NCI-H69 (cell line): Measurements from ENCODE around the gene PLAAT4.
"Not testable (repeated sequence)": the region's sequence is repeated elsewhere in the genome, so short reads cannot be mapped to it uniquely, and the experiment has no call there.

Experiments used
- DNase-seq: peaks from one replicate; lab custom pipeline; 2025; lab: John Stamatoyannopoulos, UW

Gene PLAAT4

DNA sequence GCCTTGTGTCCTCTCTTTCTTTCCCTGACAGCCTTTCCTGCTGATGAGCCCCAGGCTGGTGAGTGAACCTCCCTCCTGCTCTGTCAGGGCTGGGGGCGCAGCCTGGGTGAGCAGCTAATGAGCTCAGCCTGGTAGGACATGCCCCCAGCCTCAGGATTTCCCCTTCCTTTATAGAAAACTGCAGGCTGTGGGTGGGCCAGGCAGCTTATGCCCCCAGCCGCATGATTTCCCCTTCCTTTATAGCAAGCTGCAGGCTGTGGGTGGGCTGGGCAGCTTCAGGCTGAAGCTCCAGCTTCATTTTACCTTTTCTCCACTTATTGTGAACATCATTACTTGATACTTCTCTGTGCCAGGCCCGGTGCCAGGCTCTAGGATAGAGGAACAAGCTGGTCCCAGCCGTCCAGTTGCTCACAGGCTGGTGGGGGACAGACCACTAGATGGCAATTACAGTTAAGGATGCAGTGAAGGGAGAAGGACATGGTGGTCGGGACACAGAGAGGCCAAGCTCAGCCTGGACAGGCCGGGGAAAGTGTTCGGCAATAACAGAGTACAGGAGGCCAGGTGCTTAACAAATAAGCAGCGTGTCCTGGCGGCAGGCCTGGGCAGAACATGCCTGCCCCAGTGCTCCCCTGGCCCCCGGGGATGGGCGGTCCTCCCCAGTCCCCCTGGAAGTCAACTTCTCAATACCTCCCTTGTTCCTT is 25.4 kb upstream of the PLAAT4 start:
- no peak for DNase-seq

DNA sequence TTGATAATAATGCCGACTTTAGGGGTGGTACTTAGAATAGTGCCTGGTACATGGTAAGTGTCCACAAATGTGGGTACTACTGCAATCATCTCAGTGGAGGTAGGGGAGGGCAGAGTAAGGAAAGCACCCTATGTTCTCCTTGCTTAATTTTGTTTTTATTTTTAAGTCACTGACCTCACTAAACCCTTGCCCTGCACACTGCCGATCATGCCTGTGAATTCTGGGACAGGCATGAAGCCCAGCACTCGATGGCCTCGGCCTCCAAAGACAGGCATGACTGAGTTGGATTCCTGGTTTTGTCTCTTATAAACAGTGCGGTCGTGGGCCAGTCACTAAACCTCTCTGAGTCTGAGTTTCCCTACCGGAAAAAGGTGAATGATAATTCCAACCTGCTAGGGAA is 23.8 kb upstream of the PLAAT4 start:
- no peak for DNase-seq

DNA sequence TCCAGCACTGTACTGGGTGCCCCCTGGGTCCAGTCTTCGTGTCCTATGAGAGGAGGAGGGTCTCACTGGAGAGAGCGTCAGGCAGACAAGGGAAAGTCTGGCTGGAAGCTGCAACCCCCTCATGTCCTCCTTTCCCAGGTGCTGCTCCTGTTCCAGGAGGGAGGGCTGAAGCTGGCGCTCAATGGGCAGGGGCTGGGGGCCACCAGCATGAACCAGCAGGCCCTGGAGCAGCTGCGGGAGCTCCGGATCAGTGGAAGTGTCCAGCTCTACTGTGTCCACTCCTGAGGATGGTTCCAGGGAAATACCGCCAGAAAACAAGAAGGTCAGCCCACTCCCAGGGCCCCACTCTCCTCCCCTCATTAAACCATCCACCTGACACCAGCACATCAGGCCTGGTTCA is 20.5 kb upstream of the PLAAT4 start:
- no peak for DNase-seq

GRCh38 chr11:63517156-63517555 is 19.5 kb upstream of the PLAAT4 start:
- DNase-seq: no peak

- DNase-seq: no peak
Observed at GRCh38 chr11:63518548-63518947, 18.1 kb upstream of the PLAAT4 start.

DNA sequence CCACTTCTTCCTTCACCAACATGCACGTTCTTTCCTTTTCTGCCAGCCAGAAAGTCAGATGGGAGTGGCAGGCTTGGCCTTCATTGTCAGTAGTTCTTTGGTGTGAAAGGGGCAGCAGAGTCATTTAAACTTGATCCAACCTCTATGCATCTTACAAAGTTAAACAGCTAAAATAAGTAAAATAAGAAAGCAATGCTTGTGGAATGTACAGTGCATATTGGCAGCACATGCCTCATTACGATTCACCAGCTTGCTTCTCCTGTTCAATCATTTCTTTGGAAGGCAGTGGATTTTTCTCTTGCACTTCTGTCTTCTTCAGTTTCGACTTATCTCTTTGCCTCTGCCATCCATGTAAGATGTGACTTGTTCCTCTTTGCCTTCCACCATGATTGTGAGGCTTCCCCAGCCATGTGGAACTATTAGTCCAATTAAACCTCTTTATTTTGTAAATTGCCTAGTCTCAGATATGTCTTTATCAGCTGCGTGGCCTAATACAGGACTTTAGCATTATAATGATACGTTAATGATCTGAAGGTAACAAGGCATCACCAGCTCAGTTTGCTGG is 15.9 kb upstream of the PLAAT4 start:
- no peak for DNase-seq

- no peak for DNase-seq
Observed at GRCh38 chr11:63521896-63522295, 14.7 kb upstream of the PLAAT4 start.

DNA sequence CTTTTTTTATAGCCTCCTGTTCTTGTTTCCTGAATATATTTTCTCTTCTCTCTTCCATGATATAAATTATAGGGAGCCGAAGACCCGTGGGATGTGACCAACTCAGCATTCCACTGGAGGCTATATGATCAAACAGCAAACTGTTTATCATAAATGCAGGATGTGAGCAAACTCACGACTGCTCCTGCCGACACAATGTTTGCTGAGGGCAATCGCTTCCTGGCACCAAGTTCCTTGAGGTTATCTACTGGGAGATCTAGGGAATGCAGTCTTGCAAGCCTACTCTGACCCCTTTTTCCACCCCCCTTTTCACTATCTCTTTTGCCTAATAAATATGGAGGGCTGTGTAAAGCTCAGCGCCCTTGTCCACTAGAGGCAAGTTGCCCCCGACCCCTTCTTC is 13.5 kb upstream of the PLAAT4 start:
- DNase-seq: no peak

GRCh38 chr11:63527667-63528066 is 8.9 kb upstream of the PLAAT4 start:
- DNase-seq: no peak

- DNase-seq: not testable (repeated sequence)
Observed at GRCh38 chr11:63528156-63528555, 8.5 kb upstream of the PLAAT4 start.

- DNase-seq: not testable (repeated sequence)
Observed at GRCh38 chr11:63528729-63529278, 7.8 kb upstream of the PLAAT4 start.

- DNase-seq: not testable (repeated sequence)
Observed at GRCh38 chr11:63529373-63529772, 7.2 kb upstream of the PLAAT4 start.

- DNase-seq: no peak
Observed at GRCh38 chr11:63530021-63530420, 6.6 kb upstream of the PLAAT4 start.

DNA sequence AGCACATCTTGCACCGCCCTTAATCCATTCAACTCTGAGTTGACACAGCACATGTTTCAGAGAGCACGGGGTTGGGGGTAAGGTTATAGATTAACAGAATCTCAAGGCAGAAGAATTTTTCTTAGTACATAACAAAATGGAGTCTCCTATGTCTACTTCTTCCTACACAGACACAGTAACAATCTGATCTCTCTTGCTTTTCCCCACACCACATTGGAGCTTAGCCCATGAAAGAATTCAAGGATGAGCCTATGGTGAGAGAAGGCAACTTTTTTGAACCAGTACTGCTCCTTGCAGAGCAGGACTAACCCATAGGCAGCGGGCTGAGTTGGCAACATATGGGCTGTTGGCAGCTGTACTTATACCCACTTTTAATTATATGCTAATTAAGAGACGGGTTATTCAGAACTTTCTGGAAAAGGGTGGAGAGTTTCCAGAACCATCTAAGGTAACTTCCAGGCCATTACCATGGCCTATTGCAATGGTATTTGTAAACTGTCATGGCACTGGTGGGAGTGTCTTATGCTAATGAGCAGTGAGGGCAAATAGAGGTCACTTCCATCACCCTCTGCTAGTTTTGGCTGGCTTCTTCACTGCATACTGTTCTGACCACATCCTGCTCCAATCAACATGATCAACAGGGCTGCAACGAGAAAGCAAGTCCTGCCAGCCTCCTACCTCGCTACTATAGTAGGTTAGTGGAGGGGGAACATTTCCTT is 5.4 kb upstream of the PLAAT4 start:
- not testable (repeated sequence) for DNase-seq

- DNase-seq: no peak
Observed at GRCh38 chr11:63532117-63532516, 4.5 kb upstream of the PLAAT4 start.

DNA sequence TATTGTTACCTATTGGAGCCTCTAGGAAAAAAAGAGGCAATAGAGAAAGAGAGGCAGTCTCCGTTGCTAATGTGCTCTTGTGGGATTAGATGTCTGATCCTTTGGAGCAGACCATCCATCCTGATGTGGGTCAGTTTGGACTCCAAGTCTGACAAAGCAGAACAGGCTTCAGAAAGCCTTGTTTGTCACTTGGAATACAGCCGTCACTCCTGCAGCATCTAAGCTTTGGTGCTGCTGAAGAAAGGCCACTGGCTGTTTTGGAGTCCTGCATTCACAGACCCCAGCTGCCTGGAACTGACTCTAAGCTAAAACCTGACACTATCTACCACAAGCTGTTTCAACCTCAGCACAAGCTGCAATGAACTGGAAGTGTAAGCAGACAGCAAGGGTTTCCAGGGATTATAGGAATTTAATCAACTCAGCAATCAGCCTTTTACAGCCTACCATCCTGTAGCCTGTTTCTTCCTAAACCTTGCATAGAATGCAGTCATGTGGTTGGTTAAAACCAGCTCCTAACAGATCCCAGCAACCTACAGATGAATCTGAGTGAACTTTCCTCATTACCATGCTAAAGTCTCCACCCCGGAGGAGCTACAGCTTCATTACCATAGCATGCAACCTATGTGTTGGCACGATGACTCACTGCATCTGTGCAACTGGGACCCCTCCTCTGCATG is 3.7 kb upstream of the PLAAT4 start:
- no peak for DNase-seq

DNA sequence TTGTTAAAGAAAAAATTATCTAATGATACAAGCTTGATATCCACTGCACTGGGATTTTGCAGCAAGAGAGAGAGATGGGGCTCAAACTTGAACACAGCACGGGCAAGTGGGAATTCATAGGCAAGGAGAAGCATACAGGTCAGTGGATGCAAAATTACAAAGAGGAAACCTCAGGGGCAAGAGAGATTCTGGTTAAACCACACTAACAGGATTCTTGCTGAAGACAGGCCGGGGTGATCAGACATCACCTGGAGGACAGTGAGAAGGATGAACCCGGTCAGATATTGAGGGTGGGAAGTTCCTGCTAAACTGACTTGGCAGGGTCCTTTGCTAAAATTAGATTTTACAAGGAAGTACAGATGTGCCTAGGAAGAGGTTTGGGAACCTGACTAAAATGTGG is 2.5 kb upstream of the PLAAT4 start:
- no peak for DNase-seq

DNA sequence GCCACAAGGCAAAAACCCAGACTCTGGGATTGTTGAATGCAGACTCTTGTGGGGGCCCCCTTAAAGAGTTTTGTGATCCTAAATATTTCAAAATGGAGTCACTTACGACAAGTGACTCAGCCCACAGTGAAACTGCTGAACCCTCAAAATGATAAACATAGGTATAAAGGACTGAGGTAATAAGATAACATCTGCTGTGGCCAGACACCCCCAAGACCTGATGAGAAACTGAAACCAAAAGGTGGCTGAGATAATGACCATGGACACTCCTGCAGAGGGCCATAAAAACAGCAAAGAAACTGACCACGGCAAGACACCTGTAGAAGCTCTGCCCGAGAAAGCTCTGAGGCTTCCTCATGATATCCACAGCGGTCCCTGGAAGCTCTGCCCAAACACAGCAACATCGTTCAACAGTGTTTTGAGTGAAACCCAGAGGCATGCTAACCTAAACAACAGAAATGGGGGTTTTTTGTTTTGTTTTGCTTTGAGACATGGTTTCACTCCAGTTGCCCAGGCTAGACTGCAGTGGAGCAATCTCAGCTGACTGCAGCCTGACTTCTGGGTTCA is 1.6 kb upstream of the PLAAT4 start:
- no peak for DNase-seq

DNA sequence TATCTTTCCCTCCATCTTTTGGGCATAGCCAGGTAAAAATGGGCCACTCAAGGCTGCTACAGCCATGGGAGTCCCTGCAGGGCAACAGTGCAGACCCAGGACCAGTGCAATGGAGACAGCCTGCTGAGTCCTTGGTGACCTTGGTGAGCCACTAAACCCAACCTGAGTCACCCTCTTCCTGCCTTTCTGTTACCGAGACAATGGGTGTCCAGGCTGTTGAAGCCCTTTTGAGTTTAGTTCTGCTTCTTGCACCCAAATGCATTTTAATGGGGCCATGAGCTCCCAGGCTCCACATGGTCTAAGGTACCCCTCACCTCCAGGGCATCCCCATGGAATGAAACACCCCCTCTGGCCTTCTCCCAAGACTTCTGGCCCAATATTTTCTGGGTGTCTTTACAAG is 874 bp upstream of the PLAAT4 start:
- no peak for DNase-seq

DNA sequence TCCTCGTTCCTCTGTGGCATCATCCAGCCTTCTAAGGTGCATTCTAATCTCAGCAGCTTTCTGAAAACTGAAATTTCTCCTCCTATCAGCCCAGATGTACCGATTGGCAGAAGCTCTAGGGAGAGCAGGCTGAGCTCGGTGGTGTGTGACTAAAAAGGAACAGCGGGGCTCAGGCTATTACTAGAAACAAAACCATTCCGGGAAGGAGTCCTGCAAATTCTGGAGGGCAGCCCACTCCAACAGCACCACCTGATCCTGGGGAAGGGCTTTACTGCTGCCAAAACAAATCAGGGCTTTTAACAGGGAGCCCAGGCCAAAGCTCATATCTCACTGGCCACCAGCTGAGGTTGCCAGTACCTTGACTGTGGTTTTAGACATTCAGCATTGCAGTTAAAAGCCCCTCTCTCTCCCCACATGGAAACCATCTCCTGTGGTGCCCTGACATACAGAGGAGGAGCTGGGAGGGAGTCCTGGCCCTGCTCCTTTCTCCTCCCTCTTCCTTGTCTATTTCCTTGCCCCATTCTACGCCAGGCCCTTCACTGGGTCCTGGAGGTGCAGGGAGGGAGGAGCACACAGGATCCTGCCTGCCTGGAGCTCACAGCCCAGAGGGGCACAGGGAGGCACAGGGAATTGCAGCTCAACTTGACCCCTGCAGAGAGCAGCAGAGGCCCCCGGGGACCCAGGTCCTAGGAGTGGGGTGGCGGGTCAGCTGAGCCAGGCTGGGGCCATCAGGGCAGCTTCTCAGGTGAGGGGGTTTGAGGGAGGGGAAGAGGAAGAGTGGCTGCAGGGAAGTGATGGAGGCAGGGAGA is 889 bp downstream of the PLAAT4 start:
- no peak for DNase-seq

DNA sequence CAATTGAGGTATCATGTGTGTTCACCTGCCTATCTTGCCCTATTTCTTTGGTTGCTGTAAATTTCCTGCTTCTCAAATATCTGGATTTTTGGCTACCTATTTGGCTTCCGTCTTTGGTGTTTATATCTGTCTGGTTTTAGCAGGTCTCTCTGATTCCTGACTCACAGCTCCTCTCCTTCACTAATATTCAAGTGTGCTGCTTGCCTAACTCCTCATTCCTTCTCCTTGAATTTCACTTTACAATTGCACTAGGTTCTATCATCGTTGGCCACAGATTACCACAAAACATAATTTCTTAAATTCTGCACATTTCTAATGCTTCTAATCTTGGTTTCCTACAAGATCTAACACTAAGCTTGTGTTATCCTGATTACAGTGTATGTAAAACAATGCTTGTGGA is 5.9 kb downstream of the PLAAT4 start:
- DNase-seq: not testable (repeated sequence)
